ENCODE measurements around the gene SLC4A5.
"Not testable (repeated sequence)": the region's sequence is repeated elsewhere in the genome, so short reads cannot be mapped to it uniquely, and the experiment has no call there.

SLC4A5 gene

DNA sequence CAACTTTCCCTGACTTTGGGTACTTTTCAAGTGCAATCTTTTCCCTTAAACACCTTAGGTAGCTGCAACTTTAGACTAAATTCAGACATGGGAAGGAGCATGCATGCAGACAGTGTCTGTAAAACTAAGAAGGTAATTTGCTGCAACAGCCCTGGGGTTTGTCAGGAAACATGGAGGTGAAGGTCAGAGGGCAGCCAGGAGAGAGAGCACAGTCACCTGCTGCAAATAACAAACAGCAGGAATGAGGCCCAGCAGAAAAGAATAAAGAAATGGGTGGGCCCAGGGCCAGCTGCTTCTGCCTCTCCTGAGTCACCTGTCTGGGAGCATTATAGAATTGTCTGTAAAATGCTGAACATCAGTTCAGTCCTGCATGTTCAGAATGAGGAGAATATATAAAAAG is 109.6 kb downstream of the SLC4A5 start:
- ChIA-PET CTCF (interaction anchor here (1.7 to 1.9 kb wide), 2 partner anchors 16 to 27 kb away, joined by 4 to 8 read pairs; no protein-coding TSS in a partner anchor), POLR2A (no interaction called here)
- TF ChIP-seq, protein P1, sequence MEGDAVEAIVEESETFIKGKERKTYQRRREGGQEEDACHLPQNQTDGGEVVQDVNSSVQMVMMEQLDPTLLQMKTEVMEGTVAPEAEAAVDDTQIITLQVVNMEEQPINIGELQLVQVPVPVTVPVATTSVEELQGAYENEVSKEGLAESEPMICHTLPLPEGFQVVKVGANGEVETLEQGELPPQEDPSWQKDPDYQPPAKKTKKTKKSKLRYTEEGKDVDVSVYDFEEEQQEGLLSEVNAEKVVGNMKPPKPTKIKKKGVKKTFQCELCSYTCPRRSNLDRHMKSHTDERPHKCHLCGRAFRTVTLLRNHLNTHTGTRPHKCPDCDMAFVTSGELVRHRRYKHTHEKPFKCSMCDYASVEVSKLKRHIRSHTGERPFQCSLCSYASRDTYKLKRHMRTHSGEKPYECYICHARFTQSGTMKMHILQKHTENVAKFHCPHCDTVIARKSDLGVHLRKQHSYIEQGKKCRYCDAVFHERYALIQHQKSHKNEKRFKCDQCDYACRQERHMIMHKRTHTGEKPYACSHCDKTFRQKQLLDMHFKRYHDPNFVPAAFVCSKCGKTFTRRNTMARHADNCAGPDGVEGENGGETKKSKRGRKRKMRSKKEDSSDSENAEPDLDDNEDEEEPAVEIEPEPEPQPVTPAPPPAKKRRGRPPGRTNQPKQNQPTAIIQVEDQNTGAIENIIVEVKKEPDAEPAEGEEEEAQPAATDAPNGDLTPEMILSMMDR (IDR thresholded peaks at IDR 0.05; ENCODE audit: control extremely low read depth, extremely low read depth, low read depth, missing control alignments), result no peak
- no peak for DNase-seq (ENCODE audit: extremely low spot score)

DNA sequence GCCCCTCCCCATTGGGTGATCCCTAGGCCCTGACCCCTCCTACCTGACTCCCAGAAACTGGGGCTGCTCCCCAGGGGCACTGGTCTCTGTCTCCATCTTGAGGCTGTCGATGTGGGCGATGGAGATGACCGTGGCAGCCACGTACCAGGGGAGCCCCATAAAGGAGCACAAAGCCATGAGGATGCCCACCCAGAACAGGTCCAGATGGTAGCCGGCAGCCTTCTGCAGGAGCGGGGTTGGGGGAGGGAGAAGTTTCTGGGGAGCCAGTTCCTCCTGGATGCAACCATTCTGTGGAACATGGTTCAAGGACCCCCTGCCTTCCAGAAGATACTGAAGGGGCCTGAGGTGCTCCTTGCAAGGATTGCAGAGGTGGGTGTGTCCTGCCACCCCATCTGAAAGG is 110.8 kb downstream of the SLC4A5 start:
- CTCF ChIA-PET, result no interaction called here
- POLR2A ChIA-PET, result no interaction called here
- TF ChIP-seq, protein P1 (IDR thresholded peaks at IDR 0.05; ENCODE audit: control extremely low read depth, extremely low read depth, low read depth, missing control alignments), result no peak
- DNase-seq (ENCODE audit: extremely low spot score), result no peak

GRCh38 chr2:74229865-74230264 is 113.4 kb downstream of the SLC4A5 start:
- DNase-seq (ENCODE audit: extremely low spot score); POLR2A ChIA-PET: not testable (repeated sequence)
- CTCF ChIA-PET, result interaction anchor here (1.0 to 2.9 kb wide), 5 partner anchors 11 to 359 kb away, joined by 3 to 8 read pairs (median 3); no protein-coding TSS in a partner anchor

- DNase-seq (ENCODE audit: extremely low spot score), result no peak
- POLR2A ChIA-PET, result interaction anchor here (0.7 kb wide), 1 partner anchor 846 kb away, joined by 3 read pairs; no protein-coding TSS in a partner anchor
- CTCF ChIA-PET, result interaction anchor here (1.4 to 3.6 kb wide), 5 partner anchors 13 to 402 kb away, joined by 3 to 11 read pairs (median 3); no protein-coding TSS in a partner anchor
- TF ChIP-seq, protein P1 (IDR thresholded peaks at IDR 0.05; ENCODE audit: control extremely low read depth, extremely low read depth, low read depth, missing control alignments), result no peak
Measured at GRCh38 chr2:74228772-74229171, 114.4 kb downstream of the SLC4A5 start.

DNA sequence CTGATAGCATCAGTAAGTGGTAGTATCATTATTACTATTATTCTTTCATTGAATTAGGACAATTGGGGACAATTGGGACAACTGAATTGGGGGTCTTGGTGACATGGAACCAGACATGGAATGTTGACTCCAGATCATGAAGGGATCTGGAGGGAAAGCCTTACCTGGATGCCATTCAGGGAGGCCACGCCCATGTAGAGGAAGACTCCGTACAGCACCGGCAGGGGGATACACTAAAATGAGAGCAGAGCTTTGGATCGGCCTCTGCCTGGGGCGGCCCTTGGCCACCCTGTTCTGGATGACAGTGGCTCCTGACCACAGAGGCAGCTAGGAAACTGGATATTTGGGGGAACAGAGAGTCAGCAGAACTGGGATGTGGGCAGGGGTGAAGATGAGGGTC is 115.6 kb downstream of the SLC4A5 start:
- ChIA-PET CTCF (interaction anchor here (2.9 to 3.6 kb wide), 2 partner anchors 12 to 22 kb away, joined by 8 to 11 read pairs; no protein-coding TSS in a partner anchor), POLR2A (no interaction called here)
- TF ChIP-seq, protein P1 (IDR thresholded peaks at IDR 0.05; ENCODE audit: control extremely low read depth, extremely low read depth, low read depth, missing control alignments), result no peak
- DNase-seq (ENCODE audit: extremely low spot score), result no peak

DNA sequence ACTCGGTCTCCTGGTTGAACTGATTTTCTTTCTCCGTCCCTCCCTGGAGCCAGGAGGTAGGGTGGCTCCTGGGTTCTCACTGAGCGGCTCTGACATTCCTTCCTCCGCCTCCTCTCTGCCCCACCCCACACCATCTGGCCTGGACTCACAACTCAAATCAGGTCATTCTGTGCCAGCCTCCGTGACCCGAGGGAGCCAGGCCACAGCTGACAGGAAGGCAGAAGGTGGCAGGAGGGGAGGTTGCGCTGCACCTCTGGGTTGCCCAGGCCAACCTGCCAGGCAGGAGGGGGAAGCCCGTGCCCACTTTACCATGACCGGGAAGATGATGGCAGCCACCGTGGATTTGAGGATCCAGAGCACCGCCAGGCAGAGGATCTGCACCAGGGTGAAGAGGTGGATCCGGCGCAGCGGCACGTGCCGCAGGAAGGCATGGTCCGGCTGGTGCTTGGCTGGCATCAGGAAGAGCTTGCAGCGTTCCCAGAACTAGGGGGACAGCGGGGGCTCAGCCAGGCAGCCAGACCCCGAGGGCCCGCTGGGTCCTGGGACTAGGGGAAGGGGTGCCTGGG is 116.5 kb downstream of the SLC4A5 start:
- CTCF ChIA-PET, result interaction anchor here (2.9 to 3.6 kb wide), 2 partner anchors 11 to 23 kb away, joined by 8 to 11 read pairs; no protein-coding TSS in a partner anchor
- DNase-seq (ENCODE audit: extremely low spot score), result no peak

More for the DNA sequence above, 116.5 kb downstream of the SLC4A5 start:
- TF ChIP-seq, protein P1 (IDR thresholded peaks at IDR 0.05; ENCODE audit: control extremely low read depth, extremely low read depth, low read depth, missing control alignments), result no peak
- POLR2A ChIA-PET, result no interaction called here
